ENCODE results near the gene TNFRSF19. TPM values are rescaled to one million over a fixed set of nuclear protein-coding genes. Genes with fewer than 3 reads are reported as not detected.

TNFRSF19 gene
- total RNA-seq, 2 experiments from 2014 or later, result not detected

- intact Hi-C loops (cut with micrococcal nuclease; ENCODE audit: unreplicated experiment), result no loop called here
- H3K4me3 ChIP-seq (ENCODE audit: low read depth, low read length, poor library complexity, severe bottlenecking), result no peak overlapping the region
- H4K20me1 ChIP-seq (ENCODE audit: insufficient read depth, low read length), result no peaks in the 10 kb centered on the region
- no peak overlapping the region for H3K4me2 ChIP-seq (ENCODE audit: low read length)
- no peak for DNase-seq (ENCODE audit: low spot score)
- H3K79me2 ChIP-seq (ENCODE audit: insufficient read depth, low read depth, low read length), result no peaks in the 10 kb centered on the region
- ChIA-PET CTCF (ENCODE audit: unreplicated experiment) (no interaction called here), POLR2A (no interaction called here)
- H3K4me1 ChIP-seq (ENCODE audit: insufficient read depth, low read length, poor library complexity, severe bottlenecking), result no peaks in the 10 kb centered on the region
- BruUV-seq (replicated peaks), result no TSS peak
- H2AFZ ChIP-seq (ENCODE audit: low read length), result no peak overlapping the region
- no peaks in the 10 kb centered on the region for H3K9me2 ChIP-seq (ENCODE audit: insufficient read depth, low read length)
- H3K27ac ChIP-seq (ENCODE audit: low read depth, low read length, poor library complexity, severe bottlenecking), result no peak overlapping the region
- no peak for TF ChIP-seq EZH2phosphoT487 (IDR thresholded peaks at IDR 0.05; ENCODE audit: borderline replicate concordance, low read depth, low read length)
- no peaks in the 10 kb centered on the region for H3K9me3 ChIP-seq (ENCODE audit: low read length)
- H3K36me3 ChIP-seq (ENCODE audit: insufficient read depth, low read length), result no peaks in the 10 kb centered on the region
These were observed 40.8 kb downstream of the TNFRSF19 start for GRCh38 chr13:23610966-23611491.

GRCh38 chr13:23612182-23612581 lies 42.0 kb downstream of the TNFRSF19 start:
- no peak for DNase-seq (ENCODE audit: low spot score)
- Histone ChIP-seq H3K79me2 (ENCODE audit: insufficient read depth, low read depth, low read length) (no peaks in the 10 kb centered on the region), H3K36me3 (ENCODE audit: insufficient read depth, low read length) (no peaks in the 10 kb centered on the region), H3K4me2 (ENCODE audit: low read length) (no peak overlapping the region), H3K9me2 (ENCODE audit: insufficient read depth, low read length) (no peaks in the 10 kb centered on the region), H3K4me3 (ENCODE audit: low read depth, low read length, poor library complexity, severe bottlenecking) (no peak overlapping the region), H3K27ac (ENCODE audit: low read depth, low read length, poor library complexity, severe bottlenecking) (no peak overlapping the region), H3K4me1 (ENCODE audit: insufficient read depth, low read length, poor library complexity, severe bottlenecking) (no peaks in the 10 kb centered on the region), H2AFZ (ENCODE audit: low read length) (no peak overlapping the region), H3K9me3 (ENCODE audit: low read length) (no peaks in the 10 kb centered on the region), H4K20me1 (ENCODE audit: insufficient read depth, low read length) (no peaks in the 10 kb centered on the region)
- intact Hi-C loops (cut with micrococcal nuclease; ENCODE audit: unreplicated experiment), result no loop called here
- no peak for TF ChIP-seq CTCF (conservative IDR thresholded peaks at IDR 0.05; ENCODE audit: low read length)
- TF ChIP-seq EZH2phosphoT487 (IDR thresholded peaks at IDR 0.05; ENCODE audit: borderline replicate concordance, low read depth, low read length), result no peak
- ChIA-PET CTCF (ENCODE audit: unreplicated experiment) (no interaction called here), POLR2A (no interaction called here)
- BruUV-seq (replicated peaks), result no TSS peak

- no peak overlapping the region for H2AFZ ChIP-seq (ENCODE audit: low read length)
- TF ChIP-seq CTCF (conservative IDR thresholded peaks at IDR 0.05; ENCODE audit: low read length), result no peak
- TF ChIP-seq EZH2phosphoT487 (IDR thresholded peaks at IDR 0.05; ENCODE audit: borderline replicate concordance, low read depth, low read length), result no peak
- no peaks in the 10 kb centered on the region for H3K9me2 ChIP-seq (ENCODE audit: insufficient read depth, low read length)
- POLR2A ChIA-PET, result no interaction called here
- H3K27ac ChIP-seq (ENCODE audit: low read depth, low read length, poor library complexity, severe bottlenecking), result no peak overlapping the region
- H4K20me1 ChIP-seq (ENCODE audit: insufficient read depth, low read length), result no peaks in the 10 kb centered on the region
- H3K36me3 ChIP-seq (ENCODE audit: insufficient read depth, low read length), result no peaks in the 10 kb centered on the region
- intact Hi-C loops (cut with micrococcal nuclease; ENCODE audit: unreplicated experiment), result no loop called here
- H3K9me3 ChIP-seq (ENCODE audit: low read length), result no peaks in the 10 kb centered on the region
- no TSS peak for BruUV-seq (replicated peaks)
- no peaks in the 10 kb centered on the region for H3K79me2 ChIP-seq (ENCODE audit: insufficient read depth, low read depth, low read length)
- no peak overlapping the region for H3K4me2 ChIP-seq (ENCODE audit: low read length)
- H3K4me3 ChIP-seq (ENCODE audit: low read depth, low read length, poor library complexity, severe bottlenecking), result no peak overlapping the region
- CTCF ChIA-PET (ENCODE audit: unreplicated experiment), result no interaction called here
- H3K4me1 ChIP-seq (ENCODE audit: insufficient read depth, low read length, poor library complexity, severe bottlenecking), result no peaks in the 10 kb centered on the region
- DNase-seq (ENCODE audit: low spot score), result no peak
These were observed 42.5 kb downstream of the TNFRSF19 start for GRCh38 chr13:23612731-23613130.

Data from OCI-LY7 (cell line).